OCI-M2 (cell line): ENCODE data around the gene KRT15.

Source experiments
- DNase-seq: peaks from one replicate; lab custom pipeline; 2025; ENCODE audit not compliant: unreplicated experiment; lab: John Stamatoyannopoulos, UW

KRT15 gene

GRCh38 chr17:41483991-41484826, 34.5 kb downstream of the KRT15 start:
- no peak for DNase-seq

- no peak for DNase-seq
Observed at GRCh38 chr17:41483531-41483930, 35.2 kb downstream of the KRT15 start.

DNA sequence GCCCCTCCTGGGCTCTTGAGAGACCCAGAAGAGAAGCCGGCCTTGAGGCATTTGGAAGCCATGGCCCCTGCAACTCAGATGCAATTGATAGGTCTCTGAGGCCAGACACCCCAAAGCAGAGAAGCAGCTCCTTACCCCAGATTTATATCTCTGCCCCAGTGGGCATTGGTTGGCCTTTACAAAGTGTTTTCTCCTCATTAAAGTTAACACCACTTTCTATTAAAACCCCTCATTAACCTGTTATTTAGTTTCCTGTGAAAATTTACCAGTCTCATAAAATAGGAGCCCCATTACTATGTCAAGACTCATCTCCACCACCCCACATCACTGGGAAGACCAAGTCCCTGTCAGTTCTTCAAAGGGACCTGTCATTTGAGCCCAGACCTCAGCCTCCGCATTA, 37.7 kb downstream of the KRT15 start, which contains the start of gene KRT35:
TSS of gene KRT35 (minus strand) at position 116 of the 400 bp plus-strand sequence. CDS start at position 62, 54 bp downstream.
- DNase-seq: no peak

- DNase-seq: no peak
Observed at GRCh38 chr17:41480581-41480980, 38.1 kb downstream of the KRT15 start.

DNA sequence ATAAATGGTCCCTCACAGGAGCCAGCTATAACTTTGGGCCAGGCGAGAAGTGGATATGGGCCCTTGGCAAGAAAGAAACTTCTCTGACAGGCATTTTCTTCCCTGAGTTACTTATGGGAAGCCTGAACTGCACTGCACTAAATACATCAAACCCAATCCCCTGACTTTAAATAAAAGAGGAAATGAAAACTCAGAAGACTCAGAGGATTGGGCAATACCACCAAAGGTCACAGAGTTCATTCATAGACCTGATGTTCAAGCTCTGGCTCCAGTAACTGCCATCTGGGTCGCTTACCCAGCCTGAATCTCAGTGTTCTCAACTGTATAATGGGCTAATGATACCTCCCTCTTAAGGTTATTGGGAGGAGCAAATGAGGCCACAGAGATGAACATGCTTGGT, 38.6 kb downstream of the KRT15 start:
- DNase-seq: no peak

DNA sequence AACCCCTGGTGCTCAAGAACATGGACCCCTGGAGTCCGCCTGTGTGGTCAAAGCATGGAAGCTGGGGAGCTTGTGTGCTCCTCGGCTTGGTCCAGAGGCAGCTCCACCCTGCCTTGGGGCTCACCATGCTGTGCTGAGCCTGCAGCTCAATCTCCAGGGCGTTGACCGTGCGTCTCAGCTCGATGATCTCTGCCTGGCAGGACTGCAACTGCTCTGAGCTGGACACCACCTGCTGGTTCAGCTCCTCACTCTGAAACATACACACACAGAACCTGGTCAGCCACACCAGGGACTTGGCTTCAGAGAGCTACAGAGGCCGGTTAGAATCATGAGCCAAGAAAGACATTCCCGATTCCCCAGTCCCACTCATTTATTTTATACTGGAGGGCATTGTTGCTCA, 40.5 kb downstream of the KRT15 start:
- no peak for DNase-seq

DNA sequence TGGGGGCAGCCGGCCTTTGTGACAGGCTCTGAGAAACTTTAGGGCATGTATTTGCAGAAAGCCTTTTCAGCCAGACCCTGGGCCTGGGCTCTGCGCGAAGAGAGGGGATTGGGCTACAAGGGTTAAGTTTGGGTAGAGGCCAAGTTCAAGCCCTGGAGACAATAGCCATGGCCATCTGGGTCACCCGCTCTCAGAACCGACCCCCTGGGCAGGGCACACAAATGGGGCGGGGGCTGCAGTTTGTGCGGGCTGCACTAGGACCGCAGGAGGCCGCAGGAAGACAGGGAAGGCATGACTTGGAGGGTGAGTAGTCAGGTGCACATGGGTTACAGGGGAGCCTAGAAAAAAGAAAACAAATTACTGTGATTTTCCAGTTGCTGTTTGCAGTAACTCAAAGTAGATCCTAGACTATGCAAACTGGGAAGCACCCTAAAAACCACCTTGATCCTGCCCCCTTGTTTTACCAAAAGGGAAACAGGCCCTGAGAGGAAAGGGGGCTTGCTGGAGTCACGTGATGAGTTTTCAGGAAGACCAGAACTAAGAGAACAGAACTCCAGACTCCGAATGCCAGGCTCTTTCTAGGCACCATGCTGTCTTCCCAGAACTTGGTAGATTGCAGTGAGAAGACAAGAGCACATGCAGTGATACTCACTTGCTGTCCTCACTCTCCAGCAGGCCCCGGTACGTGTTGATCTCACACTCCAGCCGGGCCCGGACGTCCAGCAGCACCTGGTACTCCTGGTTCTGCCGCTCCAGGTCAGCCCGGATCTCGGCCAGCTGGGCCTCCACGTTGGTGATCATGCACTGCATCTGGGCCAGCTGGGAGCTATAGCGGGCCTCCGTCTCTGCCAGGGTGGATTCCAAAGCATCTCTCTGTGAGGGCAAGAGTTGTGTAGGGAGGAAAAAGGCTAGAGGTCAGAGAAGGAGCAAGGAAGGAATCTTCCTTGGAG, 41.5 kb downstream of the KRT15 start:
- DNase-seq: no peak

- DNase-seq: no peak
Observed at GRCh38 chr17:41475421-41475820, 43.3 kb downstream of the KRT15 start.

DNA sequence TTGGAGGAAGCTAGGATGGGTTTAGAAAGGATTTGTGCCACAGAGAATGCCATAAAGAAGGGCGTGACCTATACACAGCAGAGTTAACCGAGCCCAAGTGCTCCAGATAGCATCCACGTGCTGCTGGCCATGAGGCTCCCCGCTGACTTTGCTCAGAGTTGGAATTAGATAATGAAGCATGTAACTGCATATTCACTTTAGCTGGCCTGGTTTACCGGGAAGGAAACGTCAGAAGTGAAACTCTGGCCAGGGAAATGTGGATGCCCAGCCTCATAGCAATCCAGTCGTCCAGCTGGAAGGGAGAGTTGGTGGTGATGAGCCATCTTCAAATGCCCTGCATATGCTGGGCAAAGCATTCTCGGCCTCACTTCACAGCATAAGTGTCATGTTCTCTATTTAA, 43.8 kb downstream of the KRT15 start:
- no peak for DNase-seq

GRCh38 chr17:41468346-41468745, 50.3 kb downstream of the KRT15 start:
- no peak for DNase-seq

GRCh38 chr17:41467561-41467960, 51.1 kb downstream of the KRT15 start:
- no peak for DNase-seq

DNA sequence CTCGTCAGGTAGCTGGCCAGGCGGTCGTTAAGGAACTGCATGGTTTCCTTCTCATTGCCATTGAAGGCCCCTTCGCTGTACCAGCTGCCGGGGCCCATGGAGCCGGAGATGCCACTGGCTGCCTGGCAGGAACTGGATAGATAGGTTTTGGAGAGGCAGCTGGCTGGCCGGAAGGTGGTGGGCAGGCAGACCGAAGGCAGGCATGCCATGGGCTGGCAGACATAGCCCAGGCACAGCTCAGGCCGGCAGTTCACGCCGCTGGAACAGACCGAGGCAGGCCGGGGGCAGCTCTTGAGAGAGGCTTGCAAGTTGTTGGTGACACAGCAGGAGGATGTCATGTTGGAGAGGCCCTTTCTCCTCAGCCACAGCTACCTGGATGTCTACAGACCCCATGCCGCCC, 51.7 kb downstream of the KRT15 start, which contains the start of gene KRT32:
TSS of gene KRT32 (minus strand) at position 399 of the 400 bp plus-strand sequence. CDS start at position 338, 61 bp downstream.
- no peak for DNase-seq

- DNase-seq: no peak
Observed at GRCh38 chr17:41464682-41465081, 54.0 kb downstream of the KRT15 start.

DNA sequence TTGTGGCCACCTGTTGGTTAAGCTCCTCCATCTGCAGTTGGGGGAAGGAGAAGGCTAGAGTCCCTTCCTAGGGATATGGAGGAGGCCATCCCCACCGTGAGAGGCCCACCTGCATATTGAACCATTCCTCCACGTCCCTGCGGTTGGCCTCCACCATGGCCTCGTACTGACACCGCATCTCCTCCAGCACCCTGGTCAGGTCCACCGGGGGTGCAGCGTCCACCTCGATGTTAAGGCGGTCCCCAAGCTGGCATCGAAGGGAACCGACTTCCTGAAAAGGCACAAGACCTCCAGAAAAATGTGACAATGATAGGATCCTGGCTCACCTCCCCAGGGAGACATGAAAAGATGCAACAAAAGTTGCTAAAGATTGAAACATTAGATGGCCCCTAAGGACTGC, 54.5 kb downstream of the KRT15 start:
- no peak for DNase-seq

DNA sequence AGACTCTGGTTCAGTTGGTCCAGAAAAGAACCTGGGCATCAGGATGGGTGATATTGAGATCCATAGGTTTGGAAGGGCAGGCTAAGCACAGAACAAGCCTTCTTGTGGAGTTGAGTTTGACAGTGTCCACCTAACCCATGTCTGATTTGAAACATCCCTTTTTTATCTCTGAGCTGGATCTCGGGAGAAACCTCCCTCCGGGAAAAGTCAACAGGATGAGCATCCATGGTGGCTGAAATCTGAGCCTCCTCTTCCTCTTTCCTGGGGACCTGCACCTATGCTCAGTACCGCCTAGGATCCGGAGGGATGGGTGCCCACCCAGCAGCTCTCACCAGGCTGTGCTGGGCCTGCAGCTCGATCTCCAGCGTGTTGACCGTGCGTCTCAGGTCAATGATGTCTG, 54.9 kb downstream of the KRT15 start:
- no peak for DNase-seq
